Hepatic stellate cell (primary cell): ENCODE results near the gene GRM5.
"Not testable (repeated sequence)": the region's sequence is repeated elsewhere in the genome, so short reads cannot be mapped to it uniquely, and the experiment has no call there.

Experiments
- DNase-seq: peaks from one replicate; pipeline ENCODE4 v3.0.0; 2011; ENCODE audit warnings: low spot score

Gene GRM5

DNA sequence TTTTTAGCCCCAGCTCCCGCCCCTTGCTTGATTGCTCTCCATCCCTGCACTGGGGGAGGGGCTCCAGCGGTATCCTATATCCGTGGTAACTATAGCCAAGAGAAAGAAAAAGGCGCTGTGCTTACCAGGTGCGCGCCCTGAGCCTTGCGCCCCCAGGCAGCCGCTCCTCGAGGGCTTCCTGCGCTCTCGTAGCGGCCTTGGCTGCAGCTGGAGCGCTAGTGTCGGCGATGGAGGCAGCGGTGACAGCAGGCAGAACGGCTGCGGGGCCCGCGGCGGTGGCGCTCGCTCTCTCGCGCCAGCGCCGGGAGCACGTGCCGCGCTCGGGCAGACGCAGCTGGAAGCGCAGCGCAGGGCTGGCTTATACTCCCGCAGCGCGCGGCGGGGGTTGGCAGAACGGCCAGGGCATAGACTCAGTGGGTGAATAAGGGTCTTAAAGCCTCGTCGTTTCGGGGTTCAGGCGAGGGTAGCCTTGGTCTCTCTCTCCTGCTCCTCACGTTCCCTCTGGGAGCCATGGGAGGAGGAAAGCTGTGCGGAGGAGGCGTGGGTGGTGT lies at the start of gene GRM5:
GRM5 (minus strand) TSS at position 332 of the 551 bp plus-strand sequence. CDS start 18,110 bp downstream, outside the sequence.
- not testable (repeated sequence) for DNase-seq

DNA sequence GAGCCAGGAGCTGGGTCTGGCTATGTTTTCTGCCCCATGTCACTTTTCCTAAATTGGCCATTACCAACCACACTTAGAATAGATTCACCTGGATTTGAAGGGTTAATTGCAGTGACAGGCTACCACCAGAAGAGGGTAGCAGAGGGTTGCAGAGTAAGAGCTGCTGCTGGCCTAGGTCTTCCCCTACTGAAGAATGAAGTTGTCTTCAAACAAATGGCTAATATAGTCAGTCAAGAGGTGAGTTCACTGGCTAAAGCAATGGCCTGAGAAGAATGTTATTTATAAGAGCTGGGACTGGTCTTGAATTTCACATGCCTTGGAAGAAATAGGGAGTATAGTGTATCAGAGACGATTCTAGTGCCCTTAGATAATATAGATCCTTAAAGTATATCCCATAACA lies 32.2 kb upstream of the GRM5 start:
- not testable (repeated sequence) for DNase-seq

DNA sequence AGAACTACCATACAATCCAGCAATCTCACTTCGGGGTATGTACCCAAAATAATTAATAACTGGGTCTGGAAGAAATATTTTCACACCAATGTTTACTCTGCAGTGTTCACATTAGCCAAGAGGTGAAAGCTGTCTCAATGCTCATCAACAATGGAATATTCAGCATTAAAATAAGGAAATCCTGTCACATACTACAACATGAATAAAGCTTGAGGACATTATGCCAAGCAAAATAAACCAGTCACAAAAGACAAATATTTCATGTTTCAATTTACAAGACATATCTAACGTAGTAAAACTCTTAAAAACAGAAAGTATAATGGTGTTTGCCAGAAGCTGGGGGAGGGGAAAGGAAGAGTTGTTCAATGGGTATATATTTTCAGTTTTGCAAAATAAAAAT lies 28.0 kb upstream of the GRM5 start:
- DNase-seq: not testable (repeated sequence)

DNA sequence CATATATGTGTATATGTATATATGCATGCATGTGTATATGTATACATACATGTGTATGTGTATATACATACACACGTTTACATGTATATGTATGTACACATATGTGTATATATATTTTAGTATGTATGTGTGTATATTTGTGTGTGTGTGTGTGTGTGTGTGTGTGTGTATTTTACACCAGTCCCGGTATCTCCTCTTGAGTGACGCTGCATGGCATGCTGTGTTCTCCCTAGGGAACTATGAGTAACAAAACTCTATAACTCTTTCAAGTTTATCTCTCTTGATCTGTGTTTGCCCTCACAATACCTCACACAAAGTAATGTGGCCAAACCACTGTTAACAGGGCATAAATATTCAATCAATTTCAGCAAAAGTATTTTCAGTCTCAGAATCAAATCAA lies 19.2 kb upstream of the GRM5 start:
- DNase-seq: not testable (repeated sequence)

DNA sequence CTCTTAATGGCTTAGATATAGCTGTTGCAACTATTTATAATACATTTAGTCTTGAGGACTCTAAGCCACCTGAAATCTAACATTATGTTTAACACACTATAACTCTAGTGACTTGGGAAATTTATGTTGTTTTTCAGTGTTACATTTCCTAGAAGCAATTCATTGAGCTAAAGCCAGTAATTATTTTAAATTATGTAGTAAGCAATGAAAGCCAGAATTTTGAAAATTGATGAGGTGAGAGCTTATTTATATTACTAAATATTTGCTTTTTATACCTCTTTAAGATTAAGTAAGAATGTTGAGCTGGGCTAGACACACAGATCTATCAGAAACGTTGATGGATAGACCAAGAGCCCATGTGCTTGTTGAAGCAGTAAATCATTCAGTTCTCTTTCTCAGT lies 5.1 kb upstream of the GRM5 start:
- DNase-seq: not testable (repeated sequence)

DNA sequence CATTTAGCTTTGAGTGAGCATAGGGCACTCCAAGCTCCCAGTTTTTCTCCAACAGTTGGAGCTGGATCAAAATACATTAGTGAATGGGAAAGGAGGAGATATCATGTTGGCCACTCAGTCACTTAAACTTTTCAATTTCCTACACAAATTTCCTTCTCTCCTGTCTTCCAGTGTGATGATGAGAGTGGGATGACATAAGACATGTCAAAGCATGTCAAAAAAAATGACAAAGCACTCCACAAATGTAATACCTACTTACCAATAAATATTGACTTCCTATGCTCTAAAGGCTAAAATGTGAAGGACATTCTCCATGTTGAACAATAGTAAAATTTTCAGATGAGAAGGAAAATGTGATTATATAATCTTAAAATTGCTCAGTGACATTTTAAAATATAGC lies 1.5 kb upstream of the GRM5 start:
- DNase-seq: no peak

DNA sequence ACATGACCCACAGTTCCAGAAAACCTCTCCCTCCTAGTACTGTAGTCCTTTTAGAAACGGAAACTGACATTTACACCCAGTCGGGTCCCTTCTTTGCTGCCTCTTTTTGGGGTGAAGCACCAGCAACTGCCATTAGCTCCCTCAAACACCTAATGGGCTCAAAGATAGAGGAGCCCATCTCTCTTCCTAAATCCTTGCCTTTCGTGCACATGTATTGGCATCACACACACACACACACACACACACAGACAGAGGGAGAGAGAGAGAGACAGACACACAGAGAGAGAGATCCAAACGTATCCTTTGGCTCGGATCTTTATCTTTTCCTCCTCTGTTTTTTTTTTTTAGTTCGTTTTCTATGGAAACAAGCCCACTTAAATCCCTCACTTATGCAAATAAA lies 716 bp downstream of the GRM5 start:
- no peak for DNase-seq

DNA sequence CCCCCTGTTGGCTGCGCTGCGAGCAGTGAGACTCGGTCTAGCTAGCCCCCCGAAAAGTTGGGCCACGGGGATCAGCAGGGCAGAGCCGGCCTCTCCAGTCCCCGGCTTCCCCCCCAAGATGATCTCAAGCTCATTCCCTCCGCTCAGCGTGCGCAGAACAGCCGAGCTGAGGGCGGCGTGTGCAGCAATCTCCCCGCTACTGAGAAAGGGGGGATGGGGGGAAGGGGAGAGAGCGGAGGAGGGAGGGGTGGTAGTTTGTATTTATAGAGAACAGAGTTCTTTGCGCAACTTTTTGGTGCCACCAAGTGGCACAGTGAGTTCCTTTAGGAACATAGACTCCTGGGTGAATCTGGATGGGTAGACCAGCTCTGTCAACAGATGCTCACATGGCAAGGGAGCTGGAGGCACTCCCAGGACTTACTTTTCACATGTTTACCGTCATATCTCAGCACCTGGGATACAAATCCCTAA lies 2.3 kb downstream of the GRM5 start:
- not testable (repeated sequence) for DNase-seq

DNA sequence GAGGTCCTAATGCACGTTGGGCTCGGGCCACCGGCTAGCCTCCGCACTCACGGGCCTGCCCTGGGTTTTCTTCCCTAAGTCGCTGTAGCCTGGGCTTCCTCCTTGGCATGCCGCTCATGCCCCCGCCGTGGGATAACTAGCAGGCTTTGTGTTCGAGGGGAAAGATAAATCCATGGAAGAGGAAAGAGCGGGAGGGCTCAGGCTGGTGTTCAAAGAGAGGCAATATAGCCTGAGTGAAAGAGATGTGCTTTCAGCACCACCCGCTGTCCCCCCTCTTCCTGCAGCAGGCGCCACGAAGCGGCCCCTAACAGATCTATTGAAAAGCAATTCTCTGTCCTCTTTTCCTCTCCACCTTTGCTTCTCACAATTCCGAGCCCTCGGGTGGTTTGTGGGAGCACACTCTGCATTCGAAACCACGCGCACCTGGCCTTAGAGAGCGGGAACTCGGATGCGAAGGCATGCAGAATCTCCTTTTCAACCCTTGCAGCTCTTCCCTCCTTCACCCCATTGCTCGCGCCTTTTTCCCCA lies 2.9 kb downstream of the GRM5 start:
- DNase-seq: not testable (repeated sequence)

DNA sequence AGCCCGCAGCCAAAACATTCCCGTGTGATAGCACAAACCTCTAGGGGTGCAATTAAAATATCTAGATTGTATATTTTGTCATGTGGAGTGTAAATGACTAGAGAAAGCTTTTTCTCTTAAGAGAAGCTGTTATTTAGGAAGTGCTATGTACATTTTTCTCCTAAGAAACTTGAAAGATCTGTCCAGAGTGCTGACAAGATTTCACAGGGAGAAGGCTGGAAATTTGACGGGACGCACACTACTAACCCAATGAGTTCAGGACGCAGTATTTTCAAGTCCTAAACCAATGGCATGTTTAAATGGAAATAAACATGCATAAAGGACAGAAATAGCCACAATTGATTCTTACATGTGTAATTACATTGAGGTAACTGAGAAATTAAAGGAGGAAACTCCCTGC lies 3.9 kb downstream of the GRM5 start:
- DNase-seq: not testable (repeated sequence)

DNA sequence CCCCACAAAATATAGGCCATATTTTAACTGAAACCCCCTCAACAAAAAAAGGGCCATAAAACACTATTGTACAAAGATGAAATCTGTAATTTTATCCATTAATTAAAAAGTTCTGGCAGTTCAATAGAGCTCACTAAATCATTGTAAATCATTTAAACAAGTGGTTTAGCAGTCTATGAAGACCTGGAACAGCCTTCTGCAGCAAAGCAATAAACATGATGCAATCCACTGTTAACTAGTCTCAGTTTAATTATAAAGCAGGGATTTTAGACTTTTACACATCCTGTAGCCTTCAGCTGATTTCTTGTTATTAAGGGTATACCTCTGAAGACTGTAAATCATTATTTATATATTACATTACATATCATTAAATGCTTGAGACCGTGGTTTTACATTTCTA lies 8.4 kb downstream of the GRM5 start:
- DNase-seq: not testable (repeated sequence)

DNA sequence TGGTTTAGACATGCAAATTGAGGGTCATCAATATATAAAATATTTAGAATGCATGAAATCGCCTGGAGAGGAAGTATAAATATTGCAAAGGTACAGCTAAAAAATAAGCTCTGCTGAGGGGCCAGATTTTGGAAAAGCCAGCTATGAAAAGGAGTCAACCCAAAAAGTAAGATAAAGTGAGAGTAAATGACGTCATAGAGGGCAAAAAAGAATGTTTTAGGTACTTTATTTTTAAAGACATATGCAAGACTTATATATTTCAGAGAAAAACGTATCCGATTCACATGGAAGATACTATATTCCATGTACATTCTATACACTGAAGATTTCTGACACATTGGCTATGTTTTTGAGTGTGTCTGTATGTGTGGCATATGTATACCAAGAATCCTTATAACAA lies 13.6 kb downstream of the GRM5 start:
- DNase-seq: no peak

DNA sequence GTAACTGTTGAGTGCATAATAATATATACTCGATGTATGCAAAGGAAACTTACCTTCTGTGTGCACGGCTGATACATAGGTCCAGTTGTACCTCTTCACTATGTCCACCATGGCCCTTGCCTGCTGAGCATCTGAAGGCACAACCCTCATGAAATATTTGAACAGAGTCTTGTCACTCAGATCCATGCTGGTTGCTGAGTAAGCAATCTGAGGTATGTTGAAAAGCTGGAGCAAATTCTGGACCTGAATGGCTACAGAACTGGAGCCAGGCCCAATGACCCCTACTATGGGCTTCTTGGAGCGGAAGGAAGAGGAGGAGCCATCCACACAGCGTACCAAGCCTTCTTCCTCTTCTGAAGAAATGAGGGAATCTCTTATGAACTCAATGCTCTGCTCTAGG lies 18.6 kb downstream of the GRM5 start:
- not testable (repeated sequence) for DNase-seq

DNA sequence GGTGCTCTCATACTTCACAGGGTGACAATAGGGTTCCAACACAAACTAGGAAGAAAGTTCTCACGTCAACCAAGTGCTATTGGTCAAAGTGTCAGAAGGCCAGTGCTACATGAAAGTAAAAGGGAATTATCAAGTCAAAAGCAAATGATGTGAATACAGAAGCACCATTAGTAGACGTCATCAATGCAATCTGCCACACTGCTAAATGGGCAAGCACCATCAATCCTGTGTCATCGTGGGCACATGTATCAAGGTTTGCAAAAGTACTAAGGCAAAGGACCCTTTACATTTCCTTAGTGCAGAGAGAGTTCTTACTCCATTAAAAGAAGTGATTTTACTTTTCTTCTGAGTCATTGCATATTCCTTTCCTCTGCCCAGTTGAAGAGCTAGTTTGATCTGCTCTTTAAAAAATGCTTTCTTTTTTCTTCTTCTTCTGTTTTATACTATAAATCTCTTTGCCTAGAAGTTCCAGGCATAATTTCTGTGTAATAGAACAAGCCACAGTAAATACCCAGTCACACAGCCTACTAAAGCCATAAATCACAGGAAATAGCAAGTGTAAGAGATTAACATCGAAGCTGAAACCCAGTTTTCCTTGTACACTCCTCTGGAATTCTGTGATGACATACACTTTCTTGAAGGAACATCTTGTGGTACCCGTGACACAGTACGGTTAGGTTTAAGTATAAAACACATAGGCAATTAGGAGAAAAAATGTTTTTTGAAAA lies 21.8 kb downstream of the GRM5 start:
- DNase-seq: not testable (repeated sequence)

DNA sequence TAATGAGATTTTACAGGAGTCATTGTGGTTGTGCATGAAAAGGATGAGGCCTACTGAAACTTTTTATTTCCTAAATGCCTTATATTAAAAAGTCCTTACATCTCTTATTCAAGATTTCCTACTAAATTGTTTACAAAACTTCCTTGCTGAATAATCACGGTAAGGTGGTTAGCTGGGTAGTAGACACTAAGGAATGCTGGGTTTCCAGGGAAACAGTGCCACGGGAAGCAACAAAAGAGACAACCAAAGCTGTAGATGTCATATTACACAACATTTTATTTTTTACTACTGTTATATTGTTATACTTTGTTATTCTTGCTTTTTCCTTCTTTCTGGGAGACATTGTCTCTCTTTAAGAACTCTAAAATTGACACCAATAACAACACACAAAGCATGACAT lies 36.1 kb downstream of the GRM5 start:
- DNase-seq: not testable (repeated sequence)

DNA sequence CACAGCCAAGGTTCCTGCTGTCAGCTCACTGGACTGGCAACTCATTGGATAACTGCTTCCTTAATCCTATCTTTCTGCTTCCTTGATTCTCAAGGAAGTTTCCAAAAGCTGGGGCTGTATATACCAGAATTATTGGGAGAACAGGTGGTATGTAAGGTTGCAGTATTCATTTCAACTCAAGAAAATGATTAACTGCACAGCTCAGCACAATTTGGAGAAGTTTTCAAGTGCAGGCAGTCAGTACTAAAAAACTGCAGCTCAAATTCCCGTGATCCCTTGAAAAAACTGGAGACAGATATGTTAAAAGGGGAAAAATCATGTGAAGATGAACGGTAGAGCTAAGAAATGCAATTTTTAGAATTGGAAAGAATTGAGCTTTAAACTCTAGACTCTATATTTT lies 44.4 kb downstream of the GRM5 start:
- DNase-seq: no peak

DNA sequence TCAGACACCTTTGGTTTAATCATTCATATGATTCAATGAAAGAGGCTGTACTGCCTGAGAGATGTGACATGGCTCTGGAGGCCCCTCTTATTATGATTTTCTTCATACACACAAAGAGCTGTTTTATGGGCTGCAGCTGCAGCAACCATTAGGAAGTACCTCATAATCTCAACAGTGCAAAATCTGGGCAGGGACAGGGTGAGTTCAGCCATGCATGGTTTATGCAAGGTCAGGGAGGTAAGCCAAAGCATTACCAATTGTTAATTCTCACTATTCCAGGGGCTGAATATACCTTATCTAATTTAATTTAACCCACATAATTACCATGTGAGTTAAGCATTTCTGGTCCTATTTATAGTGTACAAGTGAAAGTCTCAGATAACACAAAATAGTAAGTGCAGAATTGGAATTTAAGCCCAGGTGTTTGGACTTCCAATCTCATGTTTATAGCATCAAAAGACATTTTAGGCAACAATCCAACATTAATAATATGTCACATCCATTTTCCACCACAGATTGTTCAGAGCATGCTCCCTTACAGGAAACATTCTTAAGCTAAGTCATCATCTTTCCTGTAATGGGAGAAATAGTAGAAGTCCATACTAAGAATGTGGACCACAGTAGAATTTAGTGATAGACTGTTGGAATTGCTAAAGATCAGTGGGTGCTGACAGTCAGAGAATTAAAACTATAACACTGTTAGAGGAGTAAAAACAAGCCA lies 45.8 kb downstream of the GRM5 start:
- DNase-seq: peak; percentile 0

DNA sequence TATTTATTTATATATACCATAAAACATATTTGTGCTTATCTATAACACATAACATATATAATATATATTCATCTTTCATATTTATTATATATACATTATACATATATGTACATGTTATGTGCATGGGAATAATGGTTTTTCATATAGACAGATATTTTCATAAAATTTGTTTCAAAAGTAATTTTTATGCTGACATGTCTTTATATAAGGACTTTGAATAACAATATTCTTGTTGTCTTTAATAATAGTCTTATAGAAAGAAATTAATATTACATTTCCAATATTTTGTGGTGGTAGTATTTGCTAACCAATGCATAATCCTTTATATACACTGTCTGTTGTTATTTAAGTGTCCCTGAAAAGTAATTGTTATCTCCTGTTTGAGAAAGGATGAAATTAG lies 49.6 kb downstream of the GRM5 start:
- DNase-seq: no peak

DNA sequence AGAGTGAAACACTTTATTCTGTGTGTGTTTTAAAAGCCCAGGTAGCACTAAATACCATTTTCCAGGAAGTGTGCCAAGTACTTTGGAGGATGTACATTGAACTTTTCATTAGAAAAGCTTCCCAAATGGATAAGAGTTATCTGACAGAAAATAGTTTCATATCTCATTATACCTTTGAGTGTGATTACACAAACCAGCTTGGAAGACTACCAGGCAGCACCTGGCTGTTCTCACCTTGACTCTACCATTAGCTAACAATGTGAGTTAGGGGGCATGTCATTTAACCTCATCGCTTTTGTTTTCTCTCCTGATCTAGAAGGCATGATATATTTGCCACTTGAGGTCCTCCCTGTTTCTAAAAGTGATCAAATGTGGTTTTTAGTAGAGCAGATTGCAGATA lies 50.2 kb downstream of the GRM5 start:
- no peak for DNase-seq

DNA sequence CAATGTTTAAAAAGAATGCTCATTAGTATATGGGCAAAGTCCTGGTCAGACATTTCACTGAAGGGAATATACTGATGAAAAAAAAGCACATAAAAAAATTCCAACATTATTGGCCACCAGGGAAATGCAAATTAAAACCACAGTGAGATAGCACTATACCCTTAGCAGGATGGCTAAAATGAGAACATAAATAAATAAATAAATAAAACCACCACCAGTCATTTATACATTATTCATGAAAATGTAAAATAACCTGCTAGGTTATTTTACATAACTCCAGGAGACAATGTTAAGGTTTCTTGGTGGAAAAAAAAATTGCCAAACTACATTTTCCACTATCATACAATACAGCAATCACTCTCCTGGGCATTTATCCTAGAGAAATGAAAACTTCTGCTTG lies 64.9 kb downstream of the GRM5 start:
- DNase-seq: not testable (repeated sequence)

DNA sequence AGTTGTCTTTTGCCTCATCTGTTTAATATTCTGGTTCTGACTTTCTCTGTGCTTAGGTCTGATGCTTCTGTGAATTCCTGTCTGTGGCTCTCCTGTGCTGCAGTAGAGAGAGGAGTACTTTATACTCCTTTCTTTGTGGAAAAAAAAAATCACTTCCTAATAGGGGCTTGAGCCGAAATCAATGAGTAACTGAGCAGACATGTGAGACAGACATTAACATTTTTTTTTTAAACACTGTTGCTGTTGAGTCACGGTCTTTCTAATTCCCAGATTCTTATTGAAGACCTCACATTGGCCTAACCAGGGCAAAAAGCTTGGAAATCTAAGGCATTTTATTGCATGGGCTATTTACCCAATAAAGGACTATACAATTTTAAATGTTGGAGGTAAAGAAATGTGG lies 86.1 kb downstream of the GRM5 start:
- DNase-seq: peak; percentile 2

DNA sequence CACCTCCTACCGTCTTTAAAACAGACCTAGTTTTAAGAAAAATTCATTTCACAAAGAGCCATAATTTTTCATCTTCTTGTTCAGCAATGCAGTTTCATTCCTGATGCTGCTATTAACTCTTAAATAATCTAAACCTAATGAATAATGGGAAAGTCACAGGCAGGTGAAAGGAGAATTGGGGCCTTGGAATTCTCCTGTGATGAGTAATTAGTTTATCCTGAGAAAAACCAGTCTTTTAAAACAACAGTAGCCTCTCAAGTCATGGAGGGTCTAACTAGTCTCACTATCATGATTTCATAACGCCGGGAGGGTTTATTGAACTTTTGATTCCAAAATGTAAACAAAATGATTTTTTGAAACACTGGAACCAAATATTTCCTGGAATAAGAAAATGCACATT lies 86.8 kb downstream of the GRM5 start:
- DNase-seq: not testable (repeated sequence)

DNA sequence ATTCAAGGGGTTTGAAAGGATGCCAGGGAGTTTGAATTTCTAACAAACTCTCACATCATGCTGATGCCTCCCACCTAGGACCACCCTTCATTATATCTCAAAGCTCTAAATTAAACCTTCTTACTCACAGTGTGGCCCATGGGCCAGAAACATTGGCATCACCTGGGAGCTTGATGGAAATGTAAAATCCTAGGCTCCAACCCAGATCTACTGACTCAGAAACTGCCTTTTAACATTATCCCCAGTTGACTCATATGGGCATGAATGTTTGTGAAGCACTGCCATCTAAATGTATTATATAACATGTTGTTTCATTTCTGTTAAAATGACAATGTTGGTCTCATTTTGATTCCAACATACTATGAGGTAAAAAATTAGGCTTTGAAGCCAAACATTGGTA lies 90.3 kb downstream of the GRM5 start:
- not testable (repeated sequence) for DNase-seq
